HL-60 (cell line): ENCODE results near the gene LRRN4.

ENCODE experiments used
- CTCF ChIP-seq: IDR thresholded peaks from one replicate; pipeline ENCODE4 v1.5.1; 2011; ENCODE audit warnings: low read length, control low read depth, inconsistent platforms; ENCODE audit not compliant: insufficient read depth
- POLR2AphosphoS5 ChIP-seq: IDR thresholded peaks from 2 replicates; pipeline ENCODE4 v1.6.1; 2012; ENCODE audit warnings: low read depth
- REST ChIP-seq: IDR thresholded peaks from 2 replicates; pipeline ENCODE4 v1.6.1; 2012; ENCODE audit warnings: low read depth; ENCODE audit not compliant: insufficient replicate concordance

- TF ChIP-seq CTCF = no peak
- no peak for TF ChIP-seq POLR2AphosphoS5
- TF ChIP-seq REST = no peak
Measured at GRCh38 chr20:6100246-6100645, 46.4 kb upstream of the LRRN4 start.
